Osteoblast (primary cell): Measurements from ENCODE around the gene VTI1A. TPM values are rescaled to one million over a fixed set of nuclear protein-coding genes. Genes with fewer than 3 reads are reported as not detected.

Experiments used
- DNase-seq: peaks from one replicate; pipeline ENCODE4 v3.0.0; 2011; ENCODE audit warnings: low spot score, mixed read lengths; ENCODE audit not compliant: insufficient read length; ENCODE audit errors: missing footprints
- H2AFZ ChIP-seq: 2 replicates; pipeline ENCODE4 v1.6.0; 2011; ENCODE audit warnings: mild to moderate bottlenecking, low read length
- H3K27ac ChIP-seq: 2 replicates; pipeline ENCODE4 v1.5.1; 2011; ENCODE audit warnings: mild to moderate bottlenecking, low read depth, low read length, moderate library complexity
- H3K27me3 ChIP-seq: 2 replicates; pipeline ENCODE4 v1.6.0; 2012; ENCODE audit warnings: mild to moderate bottlenecking, control low read depth, inconsistent platforms, low read length, moderate library complexity; ENCODE audit not compliant: insufficient read depth
- H3K36me3 ChIP-seq: 2 replicates; pipeline ENCODE4 v1.5.1; 2011; ENCODE audit warnings: mild to moderate bottlenecking, low read length, control low read depth, moderate library complexity; ENCODE audit not compliant: insufficient read depth
- H3K4me1 ChIP-seq: 2 replicates; pipeline ENCODE4 v1.5.1; 2011; ENCODE audit warnings: mild to moderate bottlenecking, low read length, control low read depth, moderate library complexity; ENCODE audit not compliant: insufficient read depth
- H3K4me2 ChIP-seq: 2 replicates; pipeline ENCODE4 v1.6.0; 2011; ENCODE audit warnings: mild to moderate bottlenecking, low read length; ENCODE audit not compliant: insufficient read depth
- H3K4me3 ChIP-seq: fragments of 200-600 bp; sonication (generic); 3 replicates; pipeline ENCODE4 v1.5.1; 2012; ENCODE audit warnings: mild to moderate bottlenecking, low read length, inconsistent platforms; ENCODE audit not compliant: insufficient read depth
- H3K79me2 ChIP-seq: 2 replicates; pipeline ENCODE4 v1.6.0; 2012; ENCODE audit warnings: mild to moderate bottlenecking, low read length, control low read depth, inconsistent platforms; ENCODE audit not compliant: insufficient read depth
- H3K9me3 ChIP-seq: 2 replicates; pipeline ENCODE4 v1.5.1; 2011; ENCODE audit warnings: low read depth, low read length, control low read depth
- H4K20me1 ChIP-seq: 2 replicates; pipeline ENCODE4 v1.6.0; 2012; ENCODE audit warnings: mild to moderate bottlenecking, low read length, control low read depth; ENCODE audit not compliant: insufficient read depth
- CTCF ChIP-seq: IDR thresholded peaks from 2 replicates; pipeline ENCODE4 v1.5.1; 2011; ENCODE audit warnings: mild to moderate bottlenecking, low read depth, low read length, moderate library complexity; ENCODE audit errors: extremely low read depth
- total RNA-seq: library from RNA; depleted of rRNA; stranded (reverse); fragments of >200 nt; gene quantifications from 2 replicates; pipeline ENCODE4 v1.2.3, GENCODE V29; 2012

VTI1A gene
- total RNA-seq, 1 donor, result 34.7 TPM

- Histone ChIP-seq H3K27ac (no peak overlapping the region), H2AFZ (no peak overlapping the region), H3K9me3 (no peaks in the 10 kb centered on the region), H3K79me2 (no peaks in the 10 kb centered on the region), H3K36me3 (no peaks in the 10 kb centered on the region), H3K4me2 (no peak overlapping the region), H3K4me3 (no peak overlapping the region), H3K27me3 (no peaks in the 10 kb centered on the region), H4K20me1 (no peaks in the 10 kb centered on the region), H3K4me1 (no peaks in the 10 kb centered on the region)
- no peak for TF ChIP-seq CTCF
- DNase-seq, result no peak
Measured at GRCh38 chr10:112680586-112680985, 233.6 kb downstream of the VTI1A start.

- Histone ChIP-seq H3K4me1 (no peaks in the 10 kb centered on the region), H3K4me2 (no peak overlapping the region), H3K4me3 (no peak overlapping the region), H3K27me3 (no peaks in the 10 kb centered on the region), H3K79me2 (no peaks in the 10 kb centered on the region), H3K27ac (no peak overlapping the region), H2AFZ (no peak overlapping the region), H4K20me1 (no peaks in the 10 kb centered on the region), H3K9me3 (no peaks in the 10 kb centered on the region), H3K36me3 (no peaks in the 10 kb centered on the region)
- no peak for TF ChIP-seq CTCF
- peak; percentile 75 for DNase-seq
Measured at GRCh38 chr10:112687647-112688046, 240.6 kb downstream of the VTI1A start.

- Histone ChIP-seq H3K4me2 (no peak overlapping the region), H3K36me3 (no peaks in the 10 kb centered on the region), H3K9me3 (no peaks in the 10 kb centered on the region), H2AFZ (no peak overlapping the region), H3K27me3 (no peaks in the 10 kb centered on the region), H3K79me2 (no peaks in the 10 kb centered on the region), H3K27ac (no peak overlapping the region), H4K20me1 (no peaks in the 10 kb centered on the region), H3K4me1 (no peaks in the 10 kb centered on the region), H3K4me3 (no peak overlapping the region)
- peak; percentile 48 for TF ChIP-seq CTCF
- no peak for DNase-seq
Measured at GRCh38 chr10:112689327-112690072, 242.5 kb downstream of the VTI1A start.

- Histone ChIP-seq H3K27me3 (no peaks in the 10 kb centered on the region), H3K9me3 (no peaks in the 10 kb centered on the region), H3K4me2 (no peak overlapping the region), H4K20me1 (no peaks in the 10 kb centered on the region), H2AFZ (no peak overlapping the region), H3K27ac (no peak overlapping the region), H3K79me2 (no peaks in the 10 kb centered on the region), H3K4me3 (no peak overlapping the region), H3K36me3 (no peaks in the 10 kb centered on the region), H3K4me1 (no peaks in the 10 kb centered on the region)
- TF ChIP-seq CTCF, result no peak
- no peak for DNase-seq
Measured at GRCh38 chr10:112695539-112695938, 248.5 kb downstream of the VTI1A start.
